ENCODE results near the gene TXNDC11.

TXNDC11 gene

GRCh38 chr16:11658896-11659708 lies 83.6 kb downstream of the TXNDC11 start:
- DNase-seq (ENCODE audit: low read depth) = no peak

GRCh38 chr16:11657556-11657955 lies 85.1 kb downstream of the TXNDC11 start:
- no peak for DNase-seq (ENCODE audit: low read depth)

- no peak for DNase-seq (ENCODE audit: low read depth)
These were observed 87.0 kb downstream of the TXNDC11 start for GRCh38 chr16:11655655-11656054.

- no peak for DNase-seq (ENCODE audit: low read depth)
These were observed 90.9 kb downstream of the TXNDC11 start for GRCh38 chr16:11651796-11652195.

GRCh38 chr16:11650641-11651591 lies 91.7 kb downstream of the TXNDC11 start:
- no peak for DNase-seq (ENCODE audit: low read depth)

- DNase-seq (ENCODE audit: low read depth) = no peak
These were observed 93.4 kb downstream of the TXNDC11 start for GRCh38 chr16:11649276-11649675.

GRCh38 chr16:11642765-11643116 lies 99.9 kb downstream of the TXNDC11 start:
- no peak for DNase-seq (ENCODE audit: low read depth)

GRCh38 chr16:11640987-11641817 lies 101.5 kb downstream of the TXNDC11 start:
- peak; percentile 71 for DNase-seq (ENCODE audit: low read depth)

GRCh38 chr16:11639925-11640899 lies 102.4 kb downstream of the TXNDC11 start:
- peak; percentile 95 for DNase-seq (ENCODE audit: low read depth)

GRCh38 chr16:11639008-11639562 lies 103.6 kb downstream of the TXNDC11 start:
- no peak for DNase-seq (ENCODE audit: low read depth)

- DNase-seq (ENCODE audit: low read depth) = no peak
These were observed 104.5 kb downstream of the TXNDC11 start for GRCh38 chr16:11638140-11638539.

GRCh38 chr16:11637320-11637719 lies 105.3 kb downstream of the TXNDC11 start:
- no peak for DNase-seq (ENCODE audit: low read depth)

GRCh38 chr16:11636172-11636721 lies 106.4 kb downstream of the TXNDC11 start:
- DNase-seq (ENCODE audit: low read depth) = no peak

GRCh38 chr16:11635679-11636171 lies 106.9 kb downstream of the TXNDC11 start:
- no peak for DNase-seq (ENCODE audit: low read depth)

GRCh38 chr16:11635113-11635652 lies 107.5 kb downstream of the TXNDC11 start:
- DNase-seq (ENCODE audit: low read depth) = no peak

GRCh38 chr16:11634312-11634711 lies 108.3 kb downstream of the TXNDC11 start:
- DNase-seq (ENCODE audit: low read depth) = no peak

GRCh38 chr16:11633113-11633512 lies 109.5 kb downstream of the TXNDC11 start:
- no peak for DNase-seq (ENCODE audit: low read depth)

GRCh38 chr16:11632455-11632939 lies 110.2 kb downstream of the TXNDC11 start:
- peak; percentile 88 for DNase-seq (ENCODE audit: low read depth)

GRCh38 chr16:11631214-11631613 lies 111.4 kb downstream of the TXNDC11 start:
- DNase-seq (ENCODE audit: low read depth) = no peak

GRCh38 chr16:11630768-11631056 lies 111.9 kb downstream of the TXNDC11 start:
- DNase-seq (ENCODE audit: low read depth) = no peak

All from amniotic epithelial cell (primary cell).